Stimulated activated naive B cell treated with anti-CD40 and anti-IgM and Interleukin-4, amounts not matched to agents 10 μg/mL and 1 μg/mL and 100 μg/mL, for 72 hours (primary cell): ENCODE results near the gene ARHGEF7.
"Not testable (repeated sequence)": the region's sequence is repeated elsewhere in the genome, so short reads cannot be mapped to it uniquely, and the experiment has no call there.

Source experiments
- ATAC-seq, 2 donors: fragments of 150-1000 bp; cut with Tn5 transposase; replicated peaks; 2 replicates each; pipeline ENCODE4 v1.10.0; 2021; ENCODE audit warnings: moderate library complexity in 1 of 2
- DNase-seq: peaks from one replicate; pipeline ENCODE4 v3.0.0; 2021
- H3K27ac Mint-ChIP-seq: one replicate; pipeline ENCODE4 v1.8.0; 2022; ENCODE audit warnings: mild to moderate bottlenecking, mixed read lengths
- H3K27me3 Mint-ChIP-seq, 2 donors: one replicate each; pipeline ENCODE4 v1.8.0; 2022; ENCODE audit warnings: mixed read lengths in 2 of 2
- H3K36me3 Mint-ChIP-seq, 2 donors: one replicate each; pipeline ENCODE4 v1.8.0; 2022; ENCODE audit warnings: mixed read lengths in 2 of 2, mild to moderate bottlenecking in 1 of 2
- H3K4me1 Mint-ChIP-seq, 2 donors: one replicate each; pipeline ENCODE4 v1.8.0; 2022; ENCODE audit warnings: mixed read lengths in 2 of 2, mild to moderate bottlenecking in 1 of 2
- H3K4me3 Mint-ChIP-seq, 2 donors: one replicate each; pipeline ENCODE4 v1.8.0; 2022; ENCODE audit warnings: mild to moderate bottlenecking in 2 of 2, mixed read lengths in 2 of 2, moderate library complexity in 1 of 2
- H3K9me3 Mint-ChIP-seq, 2 donors: one replicate each; pipeline ENCODE4 v1.8.0; 2022; ENCODE audit warnings: mixed read lengths in 2 of 2, mild to moderate bottlenecking in 1 of 2

ARHGEF7 gene

DNA sequence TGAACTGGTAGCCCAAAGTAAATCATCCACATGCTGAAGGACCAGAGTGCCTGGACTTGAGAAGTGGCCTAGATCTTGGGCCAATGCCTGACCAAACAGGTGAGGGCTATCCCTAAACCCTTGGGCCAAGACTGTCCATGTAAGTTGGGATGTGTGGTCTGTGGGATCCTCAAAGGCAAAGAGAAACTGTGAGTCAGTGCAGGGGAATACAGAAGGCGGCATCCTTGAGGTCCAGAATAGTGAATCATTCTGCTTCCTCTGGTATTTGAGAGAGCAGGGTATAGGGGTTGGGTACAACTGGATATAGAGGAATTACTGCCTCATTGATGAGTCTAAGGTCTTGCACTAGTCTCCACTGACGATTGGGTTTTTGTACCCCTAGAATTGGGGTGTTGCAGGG is 79.5 kb downstream of the ARHGEF7 start:
- not testable (repeated sequence) for H3K4me3 Mint-ChIP-seq

DNA sequence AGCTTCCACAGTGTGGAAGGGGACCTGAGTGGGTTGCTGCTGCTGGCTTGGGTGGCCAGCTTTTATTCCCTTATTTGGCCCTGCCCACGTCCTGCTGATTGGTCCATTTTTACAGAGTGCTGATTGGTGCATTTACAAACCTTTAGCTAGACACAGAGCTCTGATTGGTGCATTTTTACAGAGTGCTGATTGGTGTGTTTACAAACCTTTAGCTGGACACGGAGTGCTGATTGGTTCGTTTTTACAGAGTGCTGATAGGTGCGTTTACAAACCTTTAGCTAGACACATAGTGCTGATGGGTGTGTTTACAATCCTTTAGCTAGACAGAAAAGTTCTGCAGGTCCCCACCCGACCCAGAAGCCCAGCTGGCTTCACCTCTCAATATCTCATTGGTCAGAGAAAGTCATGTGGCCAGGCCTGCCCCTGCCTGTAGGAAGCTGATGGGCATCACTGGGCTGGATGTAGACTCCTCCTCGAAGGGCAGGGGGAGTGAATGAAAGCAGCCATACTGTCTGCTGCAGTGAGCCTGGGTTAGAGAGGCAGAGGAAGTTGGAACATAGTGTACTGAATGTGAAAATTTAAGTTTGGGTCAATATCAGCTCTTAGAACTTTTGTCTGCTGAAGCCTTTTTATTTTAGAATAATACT is 83.7 kb downstream of the ARHGEF7 start:
- not testable (repeated sequence) for H3K4me3 Mint-ChIP-seq, ATAC-seq, DNase-seq, H3K27me3 Mint-ChIP-seq, H3K9me3 Mint-ChIP-seq
- H3K27ac Mint-ChIP-seq, result peak overlapping the region; percentile 25
- H3K36me3 Mint-ChIP-seq, result peaks cover 49 to 58% of the 10 kb centered on the region in 2 donors
- H3K4me1 Mint-ChIP-seq, result peaks cover 63 to 89% of the 10 kb centered on the region in 2 donors

More for the DNA sequence above, 79.5 kb downstream of the ARHGEF7 start:
- H3K27me3 Mint-ChIP-seq, H3K9me3 Mint-ChIP-seq, ATAC-seq, DNase-seq: not testable (repeated sequence)
- Mint-ChIP-seq H3K4me1 (peaks cover 56 to 90% of the 10 kb centered on the region in 2 donors), H3K36me3 (peaks cover 38 to 57% of the 10 kb centered on the region in 2 donors), H3K27ac (peak overlapping the region; percentile 42)

DNA sequence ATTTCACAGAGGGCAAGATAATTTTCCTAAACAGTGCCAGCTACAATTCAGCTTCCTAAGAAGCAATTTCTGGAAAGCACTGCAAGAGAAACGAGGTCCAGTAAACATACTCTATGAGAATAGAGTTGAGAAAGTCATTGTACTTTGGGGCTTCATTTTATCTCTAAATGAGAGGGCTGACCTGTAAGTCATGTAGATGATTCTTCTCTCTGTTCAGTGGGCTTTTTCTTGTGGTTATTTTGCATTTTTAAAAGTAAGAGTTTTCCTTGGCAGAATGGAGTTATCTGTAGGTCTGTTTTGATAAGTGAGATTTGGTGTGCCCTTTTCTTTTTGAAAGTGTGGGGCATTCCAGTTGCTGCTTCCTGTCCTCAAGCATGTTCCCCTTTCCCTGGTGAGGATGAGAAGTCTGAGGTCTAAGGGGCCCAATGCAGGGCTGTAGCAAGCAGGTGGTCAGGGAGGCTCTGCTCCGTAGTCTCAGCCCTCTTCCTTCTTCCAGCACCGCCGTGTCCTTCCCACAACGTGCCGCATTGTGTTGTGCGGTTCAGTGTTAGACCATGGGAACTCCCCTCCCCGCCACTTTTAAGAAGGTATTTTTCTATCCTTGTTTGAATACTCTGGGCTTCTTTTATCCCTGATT is 86.3 kb downstream of the ARHGEF7 start:
- peak; percentile 64 to 71 for ATAC-seq
- Mint-ChIP-seq H3K9me3 (peaks cover 0 to 2% of the 10 kb centered on the region in 2 donors), H3K27ac (peak overlapping the region; percentile 88), H3K36me3 (peaks cover 59 to 73% of the 10 kb centered on the region in 2 donors), H3K27me3 (no peaks in the 10 kb centered on the region), H3K4me3 (peak overlapping the region; percentile 22 to 63), H3K4me1 (peaks cover 68 to 92% of the 10 kb centered on the region in 2 donors)
- no peak for DNase-seq

DNA sequence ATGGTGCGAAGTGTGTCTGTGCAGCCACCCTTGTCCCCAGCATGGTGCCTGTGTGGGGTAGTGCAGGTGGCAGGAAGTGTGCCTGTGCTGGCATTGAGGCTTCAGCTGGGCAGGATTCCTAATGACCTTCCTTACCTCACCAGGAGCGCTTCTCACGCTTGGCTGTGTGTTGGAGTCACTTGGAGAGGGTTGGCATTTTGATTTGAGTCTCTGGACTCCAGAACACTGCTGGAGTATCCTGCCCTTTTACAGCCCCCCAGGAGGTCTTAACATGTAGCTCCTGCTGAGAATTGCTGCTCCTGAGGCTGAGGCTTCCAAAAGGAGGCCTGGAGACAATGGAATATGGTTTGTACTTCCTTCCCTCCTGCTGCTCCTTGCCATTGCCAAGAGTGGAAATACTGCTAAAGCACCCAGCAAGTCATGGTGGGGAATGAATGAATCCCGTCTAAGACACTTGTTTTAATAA is 87.1 kb downstream of the ARHGEF7 start:
- DNase-seq (no peak), ATAC-seq (peak; percentile 28 to 33)
- peaks cover 54 to 68% of the 10 kb centered on the region in 2 donors for H3K36me3 Mint-ChIP-seq
- H3K27ac Mint-ChIP-seq, result peak overlapping the region; percentile 37
- H3K27me3 Mint-ChIP-seq, result no peaks in the 10 kb centered on the region
- peaks cover 0 to 2% of the 10 kb centered on the region in 2 donors for H3K9me3 Mint-ChIP-seq
- H3K4me3 Mint-ChIP-seq, result peak overlapping the region in 1 of 2 donors; percentile 8
- H3K4me1 Mint-ChIP-seq, result peaks cover 68 to 91% of the 10 kb centered on the region in 2 donors

DNA sequence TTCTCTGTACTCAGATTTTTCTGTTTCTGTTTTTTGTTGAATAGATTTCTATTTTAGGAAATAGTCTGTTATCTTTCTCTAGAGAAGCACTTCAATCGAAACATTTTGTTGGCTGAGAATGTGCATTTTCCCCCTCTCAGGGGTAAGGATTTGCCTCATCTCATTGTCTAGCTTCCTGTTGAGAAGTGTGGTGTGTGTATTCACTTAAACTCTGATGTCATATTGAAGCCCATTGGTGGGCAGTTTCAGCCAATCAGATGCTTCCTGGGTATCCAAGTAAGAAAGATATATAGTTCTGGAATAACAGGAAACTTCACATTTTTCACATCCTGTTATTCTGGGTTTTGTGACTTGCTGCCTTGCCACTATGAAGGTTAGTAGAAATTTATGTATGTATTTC is 87.6 kb downstream of the ARHGEF7 start:
- no peak overlapping the region for H3K27ac Mint-ChIP-seq
- H3K4me3 Mint-ChIP-seq, result no peak overlapping the region
- peaks cover 64 to 85% of the 10 kb centered on the region in 2 donors for H3K4me1 Mint-ChIP-seq
- peaks cover 0 to 2% of the 10 kb centered on the region in 2 donors for H3K9me3 Mint-ChIP-seq
- DNase-seq (no peak), ATAC-seq (peak; percentile 76 to 77)
- peaks cover 49 to 63% of the 10 kb centered on the region in 2 donors for H3K36me3 Mint-ChIP-seq
- no peaks in the 10 kb centered on the region for H3K27me3 Mint-ChIP-seq

DNA sequence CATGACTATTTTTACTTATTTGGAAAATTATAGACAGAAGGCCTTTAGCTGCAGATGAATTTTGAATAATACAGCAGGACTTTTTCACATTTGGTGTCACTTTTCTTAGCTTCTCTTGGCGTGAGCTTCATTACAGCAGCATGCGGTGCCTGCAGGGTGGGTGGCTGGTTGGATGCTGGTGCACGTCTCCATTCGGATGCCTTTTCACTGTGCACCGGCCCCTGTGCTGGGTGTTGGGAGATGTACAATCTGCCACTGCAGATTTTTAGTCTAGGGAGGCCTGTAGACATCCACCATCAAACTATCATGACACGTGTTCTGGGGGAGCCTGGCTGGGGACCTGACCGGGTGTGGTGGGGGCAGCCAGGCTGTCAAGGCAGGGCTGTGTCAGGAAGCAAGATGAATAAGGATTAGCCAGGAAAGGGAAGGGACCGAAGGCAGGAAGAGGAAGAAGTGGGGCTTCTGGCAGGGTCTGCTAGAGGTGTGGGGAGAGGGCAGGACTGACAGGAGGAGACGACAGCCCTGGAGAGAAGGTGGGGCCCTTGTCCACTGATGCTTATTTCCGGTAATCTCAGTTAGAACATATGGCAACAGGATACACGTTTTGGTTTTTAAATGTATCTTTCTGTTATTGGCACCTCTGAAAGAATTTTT is 88.8 kb downstream of the ARHGEF7 start:
- Mint-ChIP-seq H3K9me3 (peaks cover 0 to 2% of the 10 kb centered on the region in 2 donors), H3K4me1 (peaks cover 59 to 86% of the 10 kb centered on the region in 2 donors), H3K27me3 (no peaks in the 10 kb centered on the region), H3K4me3 (peak overlapping the region; percentile 4 to 19), H3K27ac (peak overlapping the region; percentile 91), H3K36me3 (peaks cover 39 to 57% of the 10 kb centered on the region in 2 donors)
- no peak for ATAC-seq
- no peak for DNase-seq

DNA sequence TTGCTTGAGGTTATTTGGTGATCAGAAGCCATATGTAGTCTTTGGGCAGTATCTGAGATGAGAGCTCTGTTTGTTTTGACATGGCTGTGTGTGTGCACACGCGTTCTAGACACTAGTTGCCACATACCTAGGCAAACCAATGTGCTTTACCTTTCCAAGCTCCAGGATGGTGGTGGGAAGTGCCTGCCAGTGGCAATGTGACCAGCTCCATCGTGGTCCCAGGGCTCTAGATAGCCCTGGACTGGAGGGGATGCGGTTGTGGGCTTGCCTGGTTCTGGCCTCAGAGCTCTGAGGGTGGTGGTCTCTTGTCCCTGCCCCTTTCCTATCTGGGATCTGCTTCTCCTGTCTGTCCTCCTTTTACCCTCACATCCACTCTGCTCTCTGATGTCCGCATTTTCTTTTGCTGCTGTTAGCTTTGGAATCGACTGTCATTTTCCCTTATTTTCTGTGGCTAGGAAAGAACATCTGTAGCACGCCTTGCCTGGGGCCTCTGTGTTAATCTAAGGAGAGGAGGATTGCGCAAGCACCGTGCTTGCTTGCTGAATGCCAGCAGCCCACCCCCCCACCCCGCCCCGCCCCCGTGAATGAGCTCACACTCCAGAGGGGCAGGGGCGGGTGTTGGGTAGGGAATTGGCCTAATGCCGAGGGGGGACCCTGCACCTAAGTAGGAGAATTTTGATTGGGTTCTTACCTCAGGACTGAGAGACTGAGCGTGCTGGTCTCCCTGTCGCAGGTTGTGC is 89.5 kb downstream of the ARHGEF7 start:
- H3K4me3 Mint-ChIP-seq, result no peak overlapping the region
- H3K36me3 Mint-ChIP-seq, result peaks cover 32 to 50% of the 10 kb centered on the region in 2 donors
- no peaks in the 10 kb centered on the region for H3K27me3 Mint-ChIP-seq
- ATAC-seq, result no peak
- peaks cover 55 to 78% of the 10 kb centered on the region in 2 donors for H3K4me1 Mint-ChIP-seq
- no peak for DNase-seq
- H3K27ac Mint-ChIP-seq, result peak overlapping the region; percentile 75
- H3K9me3 Mint-ChIP-seq, result peaks cover 0 to 2% of the 10 kb centered on the region in 2 donors

DNA sequence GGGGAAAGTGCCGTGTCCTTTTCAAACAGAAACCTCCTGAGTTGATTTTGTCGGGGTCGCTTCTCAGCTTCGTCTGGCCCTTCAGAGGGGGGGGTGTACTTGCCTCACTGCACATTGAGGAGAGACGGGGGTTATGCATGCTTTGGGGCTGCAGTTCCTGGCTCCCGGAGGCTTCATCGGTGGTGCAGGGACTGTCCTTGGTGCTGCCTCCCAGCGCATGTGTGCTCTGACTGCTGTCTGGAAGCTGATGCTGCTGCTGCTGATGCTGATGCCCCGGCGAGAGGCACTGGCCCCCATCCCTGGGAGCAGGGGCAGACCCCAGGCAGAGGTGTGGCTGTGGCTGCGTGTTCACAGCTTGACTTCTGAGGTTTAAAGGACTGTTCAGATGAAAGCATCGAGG is 91.0 kb downstream of the ARHGEF7 start:
- Mint-ChIP-seq H3K27ac (no peak overlapping the region), H3K4me3 (no peak overlapping the region)

DNA sequence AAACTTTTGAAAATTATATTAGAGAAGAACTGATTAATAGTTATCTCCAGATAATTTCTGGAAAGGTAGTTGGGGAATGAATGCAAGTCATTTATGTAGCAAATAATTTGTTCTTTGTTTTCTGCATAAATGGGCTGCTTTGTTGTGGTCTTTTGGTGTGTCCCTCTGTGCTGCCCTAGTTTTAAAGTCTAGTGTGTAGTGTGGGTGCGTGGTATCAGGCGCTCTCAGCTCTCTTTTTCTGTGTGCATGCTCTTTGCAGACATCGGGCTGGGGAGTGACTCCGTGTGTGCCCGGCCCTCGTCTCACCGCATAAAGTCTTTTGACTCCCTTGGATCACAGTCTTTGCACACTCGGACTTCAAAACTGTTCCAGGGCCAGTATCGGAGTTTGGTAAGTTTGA is 94.5 kb downstream of the ARHGEF7 start:
- Mint-ChIP-seq H3K27me3 (no peaks in the 10 kb centered on the region), H3K4me1 (peaks cover 31 to 64% of the 10 kb centered on the region in 2 donors), H3K36me3 (peaks cover 27 to 54% of the 10 kb centered on the region in 2 donors), H3K27ac (no peak overlapping the region), H3K4me3 (no peak overlapping the region), H3K9me3 (no peaks in the 10 kb centered on the region)
- no peak for ATAC-seq
- DNase-seq, result no peak

More for the DNA sequence above, 91.0 kb downstream of the ARHGEF7 start:
- Mint-ChIP-seq H3K36me3 (peaks cover 26 to 48% of the 10 kb centered on the region in 2 donors), H3K27me3 (no peaks in the 10 kb centered on the region), H3K9me3 (no peaks in the 10 kb centered on the region), H3K4me1 (peaks cover 46 to 77% of the 10 kb centered on the region in 2 donors)
- no peak for DNase-seq
- ATAC-seq, result no peak

DNA sequence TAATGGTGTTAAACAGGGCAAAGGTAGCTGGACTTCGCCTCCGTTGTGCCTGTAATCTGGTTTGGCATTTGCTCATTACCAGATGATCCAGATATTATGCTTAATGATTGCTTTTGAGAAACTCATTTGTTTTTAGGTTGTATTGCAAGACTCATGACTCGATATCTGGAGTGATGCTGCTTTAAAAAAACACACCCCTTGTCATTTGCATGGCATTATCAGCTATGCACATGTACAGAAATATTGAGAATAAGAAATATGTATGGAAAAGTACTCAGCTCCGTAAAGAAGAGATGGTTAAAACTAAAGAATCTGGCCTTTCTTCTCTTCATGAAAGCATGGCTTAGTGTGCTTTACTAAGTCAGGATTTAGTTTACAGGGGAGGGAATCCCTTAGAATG is 95.0 kb downstream of the ARHGEF7 start:
- no peaks in the 10 kb centered on the region for H3K9me3 Mint-ChIP-seq
- H3K36me3 Mint-ChIP-seq, result peaks cover 26 to 52% of the 10 kb centered on the region in 2 donors
- H3K4me1 Mint-ChIP-seq, result peaks cover 31 to 64% of the 10 kb centered on the region in 2 donors
- ATAC-seq (no peak), DNase-seq (no peak)
- H3K27ac Mint-ChIP-seq, result no peak overlapping the region
- no peak overlapping the region for H3K4me3 Mint-ChIP-seq
- no peaks in the 10 kb centered on the region for H3K27me3 Mint-ChIP-seq

DNA sequence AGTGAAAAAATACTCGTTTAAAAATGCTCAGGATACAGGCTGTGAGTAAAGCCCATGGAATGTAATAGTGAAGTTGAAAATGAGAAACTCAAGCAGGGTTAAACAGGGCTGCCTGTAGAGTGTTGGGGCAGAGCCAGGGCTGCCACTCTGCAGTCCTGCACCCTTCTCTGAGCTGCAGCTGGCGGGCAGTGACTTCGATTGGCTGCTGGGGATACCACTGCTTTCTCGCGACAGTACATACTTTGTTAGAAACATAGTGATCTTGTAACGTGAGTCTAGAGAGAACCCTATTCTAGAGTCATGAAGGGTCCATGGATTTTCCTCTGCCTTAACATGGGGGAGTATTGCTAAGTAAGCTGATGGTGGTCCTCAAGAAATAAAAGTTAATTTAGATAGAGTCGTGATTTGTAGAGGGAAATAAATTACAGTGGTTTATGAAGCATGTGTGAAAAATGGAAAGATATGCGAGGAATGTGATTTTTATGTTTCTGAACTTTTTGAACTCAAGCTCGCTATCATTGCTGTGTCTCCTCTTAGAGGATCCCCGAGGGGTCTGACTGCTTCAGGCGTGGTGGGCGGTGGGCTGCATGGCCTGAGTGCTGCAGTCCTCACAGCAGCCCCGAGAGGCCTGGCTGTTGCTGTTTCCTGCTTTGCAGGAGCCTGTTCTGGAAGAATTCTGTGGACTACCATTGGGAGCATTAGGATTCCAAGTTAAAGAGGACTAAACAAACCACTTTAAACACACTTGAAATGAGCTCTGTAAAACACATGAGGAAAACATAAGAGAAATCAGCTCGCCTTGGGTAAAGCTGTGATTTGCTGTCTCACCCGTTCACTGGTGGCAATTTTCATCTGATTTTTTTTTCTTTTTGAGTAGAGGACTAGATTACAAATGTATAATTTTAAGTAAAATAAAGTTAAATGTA is 95.7 kb downstream of the ARHGEF7 start:
- Mint-ChIP-seq H3K36me3 (peaks cover 22 to 46% of the 10 kb centered on the region in 2 donors), H3K27ac (no peak overlapping the region), H3K4me1 (peaks cover 30 to 64% of the 10 kb centered on the region in 2 donors), H3K9me3 (no peaks in the 10 kb centered on the region), H3K4me3 (no peak overlapping the region), H3K27me3 (no peaks in the 10 kb centered on the region)
- DNase-seq (no peak), ATAC-seq (no peak)

DNA sequence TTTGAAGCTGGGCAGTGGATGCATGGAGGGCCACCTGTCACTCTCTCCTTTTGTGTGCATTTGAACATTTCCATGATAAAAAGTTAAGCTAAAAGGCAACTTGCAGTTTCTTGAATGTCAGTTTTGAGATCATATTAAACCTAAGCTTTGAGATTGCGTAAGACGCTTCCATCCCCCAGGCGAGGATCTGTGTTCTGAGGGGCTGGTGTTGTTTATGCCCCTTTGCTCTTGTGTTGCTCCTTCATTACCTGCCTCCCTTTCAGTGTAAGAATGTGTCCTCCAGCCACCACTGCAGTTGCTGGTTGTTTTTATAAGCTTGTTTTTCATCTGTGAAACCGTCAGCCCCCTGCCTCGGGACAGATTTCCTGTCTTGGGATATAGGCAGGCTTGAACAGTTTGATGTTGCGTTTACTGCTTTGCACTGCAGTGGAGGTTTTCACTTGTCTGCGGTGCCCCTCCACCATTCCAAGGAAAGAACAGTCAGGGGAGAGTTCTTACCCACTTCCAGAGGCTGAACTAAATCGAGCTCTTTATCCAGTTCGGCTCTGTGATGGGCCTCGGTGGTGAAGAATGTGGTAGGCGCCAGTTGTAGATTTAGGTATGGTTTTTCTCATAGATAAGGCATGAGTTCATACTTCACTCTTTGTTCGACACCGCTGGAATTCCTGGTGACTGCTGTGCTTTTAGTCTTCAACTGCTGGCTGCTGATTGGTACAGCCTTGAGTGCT is 96.8 kb downstream of the ARHGEF7 start:
- H3K27me3 Mint-ChIP-seq, result no peaks in the 10 kb centered on the region
- H3K36me3 Mint-ChIP-seq, result peaks cover 15 to 39% of the 10 kb centered on the region in 2 donors
- no peaks in the 10 kb centered on the region for H3K9me3 Mint-ChIP-seq
- no peak for ATAC-seq
- peaks cover 32 to 65% of the 10 kb centered on the region in 2 donors for H3K4me1 Mint-ChIP-seq
- peak overlapping the region; percentile 37 for H3K27ac Mint-ChIP-seq
- DNase-seq, result no peak
- H3K4me3 Mint-ChIP-seq, result no peak overlapping the region

DNA sequence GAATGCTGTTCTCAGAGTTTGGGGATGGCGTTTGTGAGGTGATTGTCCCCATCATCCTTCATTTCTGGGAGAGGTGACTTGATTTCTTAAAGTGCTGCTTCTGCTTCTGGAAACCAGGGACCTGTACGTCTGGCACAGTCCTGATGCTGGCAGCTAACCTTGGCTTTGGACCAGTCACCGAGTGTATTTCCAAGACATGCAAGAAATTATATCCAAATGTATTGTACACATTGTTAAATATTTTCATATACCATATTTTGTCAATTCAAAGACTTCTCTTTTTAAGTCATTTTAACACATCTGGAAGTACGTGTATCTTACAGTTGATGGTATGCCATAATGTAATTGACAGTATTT is 97.4 kb downstream of the ARHGEF7 start:
- Mint-ChIP-seq H3K36me3 (peaks cover 17 to 39% of the 10 kb centered on the region in 2 donors), H3K27me3 (no peaks in the 10 kb centered on the region), H3K27ac (no peak overlapping the region), H3K9me3 (no peaks in the 10 kb centered on the region), H3K4me3 (no peak overlapping the region), H3K4me1 (peaks cover 32 to 71% of the 10 kb centered on the region in 2 donors)
- DNase-seq, result no peak
- no peak for ATAC-seq
